HG02678 (cell line): ENCODE data around the gene INCENP.

Experiments used
- ATAC-seq: cut with Tn5 transposase; IDR thresholded peaks from one replicate; pipeline ENCODE4 v1.9.1; 2021; ENCODE audit warnings: mild to moderate bottlenecking, moderate library complexity; ENCODE audit not compliant: unreplicated experiment

The INCENP gene

DNA sequence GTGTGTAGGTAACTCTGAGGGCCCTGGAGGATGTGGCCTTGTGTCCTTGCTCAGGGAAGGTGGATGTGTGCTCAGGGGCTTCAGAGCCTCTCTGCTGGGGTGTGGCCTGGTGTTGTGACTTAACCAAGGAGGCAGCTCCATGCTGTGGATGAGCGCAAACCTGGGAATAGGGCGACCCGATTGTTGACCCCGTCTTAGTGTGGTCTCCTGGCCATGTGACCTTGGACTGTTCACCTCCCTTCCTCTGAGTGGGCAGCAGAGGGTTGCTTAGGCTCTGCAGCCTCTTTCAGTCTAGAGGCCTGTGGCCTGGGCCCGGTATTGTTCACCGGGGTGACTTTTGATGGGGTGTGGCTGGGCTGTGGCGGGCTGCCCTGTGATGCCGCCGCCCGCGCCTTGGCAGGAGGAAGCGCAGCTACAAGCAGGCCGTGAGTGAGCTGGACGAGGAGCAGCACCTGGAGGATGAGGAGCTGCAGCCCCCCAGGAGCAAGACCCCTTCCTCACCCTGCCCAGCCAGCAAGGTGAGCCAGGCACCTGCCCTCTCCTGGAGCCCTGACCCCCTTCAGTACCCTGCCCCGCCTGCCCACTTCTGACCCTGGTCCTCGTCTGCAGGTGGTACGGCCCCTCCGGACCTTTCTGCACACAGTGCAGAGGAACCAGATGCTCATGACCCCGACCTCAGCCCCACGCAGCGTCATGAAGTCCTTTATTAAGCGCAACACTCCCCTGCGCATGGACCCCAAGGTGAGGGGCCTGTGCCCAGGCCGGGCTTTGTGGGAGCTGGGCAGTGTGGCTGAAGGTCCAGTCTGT is 16.7 kb downstream of the INCENP start:
- no peak for ATAC-seq

DNA sequence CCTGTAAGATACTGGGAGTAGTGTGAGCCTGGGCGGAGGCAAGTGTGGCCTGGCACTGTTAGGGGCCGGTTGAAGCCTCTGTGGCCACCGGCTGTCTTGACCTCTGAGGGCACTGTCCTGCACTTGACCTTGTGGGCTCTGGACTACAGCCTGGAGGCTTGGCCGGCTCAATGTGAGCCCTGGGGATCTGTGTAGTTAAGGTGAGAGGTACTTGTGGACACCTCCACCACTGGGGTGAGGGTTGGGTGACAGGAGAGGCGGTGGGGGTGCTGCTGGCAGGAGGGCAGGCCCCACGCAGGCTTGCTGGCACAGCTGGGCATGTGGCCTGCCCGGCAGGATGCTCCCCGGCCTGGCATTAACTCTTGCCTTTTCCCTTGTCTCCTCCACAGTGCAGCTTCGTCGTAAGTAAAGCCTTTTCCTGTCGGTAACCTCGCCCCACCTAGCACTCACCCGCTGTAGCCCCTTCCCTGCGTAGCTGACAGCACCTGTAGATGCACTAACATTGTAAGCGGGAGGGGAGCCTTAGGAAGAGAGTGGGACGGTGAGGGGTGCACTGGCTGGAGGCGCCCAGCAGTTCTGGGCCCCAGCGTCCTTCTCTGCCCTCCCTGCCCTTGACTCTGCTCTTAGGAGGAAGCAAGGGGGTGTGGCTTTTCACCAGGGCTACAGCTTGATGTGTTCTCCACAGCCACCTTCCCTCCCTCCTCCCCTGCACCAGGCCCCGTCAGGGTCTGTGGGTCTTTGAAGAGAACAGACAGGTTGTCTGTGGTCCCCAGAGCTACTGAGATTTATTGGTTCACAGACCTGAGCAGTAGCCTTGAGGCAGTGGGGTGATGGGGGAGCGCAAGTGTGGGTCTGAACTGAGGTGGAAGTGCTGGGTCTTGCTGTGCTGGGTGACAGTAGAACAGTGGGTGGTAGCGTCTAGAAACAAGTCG is 17.6 kb downstream of the INCENP start:
- ATAC-seq, result no peak

- no peak for ATAC-seq
Observed at GRCh38 chr11:62142043-62142375, 18.2 kb downstream of the INCENP start.

- no peak for ATAC-seq
Observed at GRCh38 chr11:62142921-62143320, 19.1 kb downstream of the INCENP start.

- ATAC-seq, result no peak
Observed at GRCh38 chr11:62143727-62144126, 19.9 kb downstream of the INCENP start.

DNA sequence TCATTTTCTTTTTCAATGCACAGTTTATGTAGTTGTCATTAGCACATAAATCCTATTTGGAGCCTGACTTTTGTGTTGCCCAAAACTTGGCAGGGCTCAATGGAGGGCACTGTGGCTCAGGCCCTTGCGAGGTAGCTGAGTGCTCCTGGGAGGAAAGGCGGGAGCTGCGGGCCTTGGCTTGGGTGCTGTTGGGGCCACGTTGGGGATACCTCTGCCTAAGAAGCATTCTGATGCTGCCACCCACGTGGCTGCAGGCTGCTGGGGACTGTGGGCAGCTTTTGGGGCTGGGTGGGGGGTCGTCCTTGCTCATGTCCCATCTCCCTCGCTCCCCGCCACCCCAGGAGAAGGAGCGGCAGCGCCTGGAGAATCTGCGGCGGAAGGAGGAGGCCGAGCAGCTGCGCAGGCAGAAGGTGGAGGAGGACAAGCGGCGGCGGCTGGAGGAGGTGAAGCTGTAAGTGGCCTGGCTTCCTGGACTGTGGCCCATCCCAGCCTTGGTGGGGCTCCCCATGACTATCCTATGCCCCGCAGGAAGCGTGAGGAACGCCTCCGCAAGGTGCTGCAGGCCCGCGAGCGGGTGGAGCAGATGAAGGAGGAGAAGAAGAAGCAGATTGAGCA is 20.9 kb downstream of the INCENP start:
- no peak for ATAC-seq

DNA sequence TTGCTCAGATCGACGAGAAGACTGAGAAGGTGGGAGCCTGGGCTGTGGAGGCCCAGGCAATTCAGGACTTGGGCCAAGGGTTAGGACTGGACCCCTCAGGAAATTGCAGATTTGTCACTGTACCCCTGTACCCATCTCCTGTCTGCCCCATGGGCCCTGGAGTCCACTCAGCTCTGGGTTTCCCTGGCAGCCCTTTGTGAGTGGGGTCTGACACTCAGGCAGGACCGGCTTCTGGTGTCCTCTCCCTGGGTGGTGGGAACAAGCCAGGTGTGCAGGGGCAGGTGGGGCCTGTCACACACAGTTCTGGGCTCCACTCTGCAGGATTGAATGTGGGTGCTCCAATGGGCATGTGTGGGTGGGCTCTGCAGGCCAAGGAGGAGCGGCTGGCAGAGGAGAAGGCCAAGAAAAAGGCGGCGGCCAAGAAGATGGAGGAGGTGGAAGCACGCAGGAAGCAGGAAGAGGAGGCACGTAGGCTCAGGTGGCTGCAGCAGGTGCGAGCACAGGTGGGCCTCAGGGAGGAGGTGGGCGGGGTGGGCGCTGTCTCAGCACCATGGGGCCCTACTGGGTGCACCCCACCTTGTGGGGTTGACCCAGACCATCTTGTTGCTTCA is 21.6 kb downstream of the INCENP start:
- ATAC-seq, result no peak

- no peak for ATAC-seq
Observed at GRCh38 chr11:62146476-62147200, 22.8 kb downstream of the INCENP start.

DNA sequence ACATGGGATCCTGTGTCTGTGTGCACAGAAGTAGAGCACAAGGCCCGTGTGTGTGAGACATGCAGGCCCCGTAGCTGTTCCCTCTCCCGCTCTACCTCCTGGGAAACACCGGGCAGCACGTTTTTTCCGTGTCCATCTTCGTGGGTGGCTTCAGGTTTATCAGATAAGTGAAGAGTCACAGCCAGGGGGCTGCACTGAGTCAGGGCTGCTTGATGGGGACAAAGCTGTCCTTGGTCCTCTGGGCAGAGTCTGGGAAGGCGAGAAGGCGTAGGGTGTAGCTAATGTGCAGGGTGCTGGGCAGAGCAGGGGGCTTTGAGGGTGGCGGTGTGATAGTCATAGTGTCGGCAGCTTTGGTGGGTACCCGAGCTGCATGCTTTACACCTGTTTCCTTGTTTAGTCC is 23.7 kb downstream of the INCENP start:
- ATAC-seq, result no peak

- ATAC-seq, result no peak
Observed at GRCh38 chr11:62148271-62148980, 24.6 kb downstream of the INCENP start.

DNA sequence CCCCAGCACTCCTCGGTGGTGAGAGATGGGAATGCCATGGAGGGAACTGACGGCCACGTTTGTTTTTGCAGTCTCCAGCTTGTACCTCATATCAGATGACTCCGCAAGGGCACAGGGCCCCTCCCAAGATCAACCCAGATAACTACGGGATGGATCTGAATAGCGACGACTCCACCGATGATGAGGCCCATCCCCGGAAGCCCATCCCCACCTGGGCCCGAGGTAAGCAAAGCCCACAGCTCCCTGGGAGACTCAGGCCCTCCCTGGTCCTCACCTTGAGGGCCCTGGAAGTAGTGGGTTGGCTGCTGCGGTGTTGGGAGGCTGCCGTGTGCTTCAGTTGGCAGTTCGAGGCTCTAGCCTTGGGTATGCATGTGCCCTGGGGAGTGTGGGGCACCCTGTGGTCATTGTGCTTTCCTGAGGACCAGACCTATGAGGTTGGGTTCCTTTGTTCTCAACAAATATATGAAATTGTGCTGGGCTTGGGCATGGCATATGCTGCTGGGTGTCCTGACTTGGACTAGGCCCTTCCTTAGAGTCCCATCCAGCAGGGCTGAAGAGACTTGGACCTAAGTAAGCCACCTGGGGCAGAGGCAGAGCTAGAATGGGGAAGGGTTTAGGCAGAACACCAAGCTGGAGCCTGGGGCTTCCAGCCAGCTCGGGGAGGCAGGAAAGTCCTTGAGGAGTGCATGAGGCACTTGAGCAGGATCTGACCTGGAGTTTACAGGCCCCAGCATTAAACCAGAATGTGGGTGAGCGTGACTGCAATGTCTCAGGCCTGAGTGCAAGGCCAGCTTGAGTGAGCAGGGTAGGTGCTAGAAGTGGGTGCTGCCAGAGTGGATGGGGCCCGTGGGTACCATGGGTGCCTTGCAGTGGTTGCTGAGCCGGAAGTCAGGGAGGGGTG is 26.4 kb downstream of the INCENP start:
- no peak for ATAC-seq

DNA sequence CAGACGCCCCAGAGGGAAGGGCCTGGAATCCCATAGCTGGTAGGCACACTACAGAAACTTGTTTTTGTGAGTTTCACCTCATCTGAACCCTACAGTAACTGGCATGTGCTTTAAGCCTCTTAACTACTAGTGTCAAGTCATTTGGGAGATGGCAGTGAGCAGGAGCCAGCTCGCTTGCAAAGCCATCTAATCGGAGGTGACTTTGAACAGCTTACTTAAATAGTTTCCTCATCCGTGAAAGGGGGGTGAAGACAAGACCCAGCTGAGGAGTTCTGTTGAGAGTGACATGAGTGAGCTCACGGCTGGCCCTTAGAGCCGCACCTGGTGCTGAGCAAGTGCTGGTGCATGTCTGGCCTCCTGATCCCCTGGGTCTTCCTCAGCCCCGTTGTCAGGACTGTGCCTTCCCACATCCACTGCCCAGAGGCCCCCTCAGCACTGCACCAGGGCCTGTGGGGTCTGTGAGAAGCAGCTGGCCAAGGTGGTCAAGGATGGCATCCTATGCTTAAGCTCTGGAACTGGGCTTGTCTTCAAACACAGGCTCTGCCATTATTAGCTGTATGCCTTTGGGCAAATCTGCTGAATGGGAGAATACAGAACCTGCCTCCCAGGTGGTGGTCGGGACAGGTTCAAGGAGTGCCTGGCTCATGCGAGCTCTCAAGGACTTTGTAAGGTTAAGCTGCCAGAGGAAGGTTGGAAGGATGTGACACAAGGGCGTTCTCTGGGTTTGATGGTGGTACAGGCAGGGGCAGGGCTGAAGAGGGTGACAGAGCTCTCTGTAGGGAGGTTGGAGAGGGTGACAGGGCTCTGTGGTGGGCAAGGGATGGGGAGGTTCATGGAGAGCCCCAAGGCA is 27.3 kb downstream of the INCENP start:
- ATAC-seq, result no peak

DNA sequence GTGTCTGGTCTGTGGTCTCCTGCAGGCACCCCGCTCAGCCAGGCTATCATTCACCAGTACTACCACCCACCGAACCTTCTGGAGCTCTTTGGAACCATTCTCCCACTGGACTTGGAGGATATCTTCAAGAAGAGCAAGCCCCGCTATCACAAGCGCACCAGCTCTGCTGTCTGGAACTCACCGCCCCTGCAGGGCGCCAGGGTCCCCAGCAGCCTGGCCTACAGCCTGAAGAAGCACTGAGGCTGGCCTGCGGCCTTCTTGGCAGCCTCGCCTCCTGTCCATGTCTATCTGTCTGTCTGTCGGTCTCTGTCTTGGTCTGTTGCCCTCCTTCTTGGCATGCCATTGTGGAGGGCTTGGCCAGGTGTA is 27.9 kb downstream of the INCENP start:
- no peak for ATAC-seq

GRCh38 chr11:62152245-62153086 is 28.7 kb downstream of the INCENP start:
- no peak for ATAC-seq

GRCh38 chr11:62153087-62153395 is 29.2 kb downstream of the INCENP start:
- ATAC-seq, result no peak

DNA sequence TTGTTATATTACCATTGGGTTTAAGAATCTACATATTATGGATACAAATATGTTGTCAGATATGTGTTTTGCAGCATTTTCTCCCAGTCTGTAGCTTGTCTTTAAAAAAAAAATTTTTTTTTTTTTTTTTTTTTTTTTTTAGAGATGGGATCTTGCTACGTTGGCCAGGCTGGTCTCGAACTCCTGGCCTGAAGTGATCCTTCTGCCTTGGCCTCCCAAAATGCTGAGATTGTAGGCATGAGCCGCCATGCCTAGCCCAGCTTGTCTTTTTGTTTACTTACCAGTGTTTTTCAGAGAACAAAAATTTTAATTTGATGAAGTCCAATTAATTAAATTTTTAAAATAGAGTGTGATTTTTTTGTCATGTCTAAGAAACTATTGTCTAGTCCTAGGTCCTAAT is 29.8 kb downstream of the INCENP start:
- ATAC-seq, result no peak

DNA sequence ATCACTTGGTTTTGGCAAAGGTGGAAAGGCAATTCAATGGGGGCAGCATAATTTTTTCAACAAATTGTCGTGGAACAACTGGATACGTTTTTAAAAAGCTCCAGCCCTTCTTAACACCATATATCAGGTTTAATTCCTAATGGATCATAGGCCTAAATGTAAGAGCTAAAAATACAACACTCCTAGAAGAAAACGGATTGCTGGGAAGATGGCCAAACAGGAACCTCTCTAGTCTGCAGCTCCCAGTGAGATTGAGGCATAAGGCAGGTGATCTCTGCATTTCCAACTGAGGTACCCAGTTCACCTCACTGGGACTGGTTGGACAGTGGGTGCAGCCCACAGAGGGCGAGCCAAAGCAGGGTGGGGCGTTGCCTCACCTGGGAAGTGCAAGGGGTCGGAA is 33.8 kb downstream of the INCENP start:
- ATAC-seq, result no peak
